DMS114 treated with DMSO at 0.1 percent for 48 hours (cell line): ENCODE measurements around the gene FSHB.
"Not testable (repeated sequence)": the region's sequence is repeated elsewhere in the genome, so short reads cannot be mapped to it uniquely, and the experiment has no call there.

Experiments
- DNase-seq: peaks from one replicate; lab custom pipeline; 2025; ENCODE audit not compliant: unreplicated experiment; lab: John Stamatoyannopoulos, UW

FSHB gene

GRCh38 chr11:30230714-30231113 is at the start of gene FSHB:
Gene FSHB, plus strand, starts transcription at chr11:30231014. Its CDS starts 889 bp downstream, at chr11:30231903.
- DNase-seq, result no peak

- DNase-seq, result no peak
Measured at GRCh38 chr11:30186748-30187147, 44.1 kb upstream of the FSHB start.

- DNase-seq, result no peak
Measured at GRCh38 chr11:30192620-30193019, 38.2 kb upstream of the FSHB start.

GRCh38 chr11:30196400-30197206 is 34.2 kb upstream of the FSHB start:
- DNase-seq, result peak; percentile 0

GRCh38 chr11:30197869-30198268 is 32.9 kb upstream of the FSHB start:
- no peak for DNase-seq

GRCh38 chr11:30202989-30203388 is 27.8 kb upstream of the FSHB start:
- not testable (repeated sequence) for DNase-seq

- DNase-seq, result no peak
Measured at GRCh38 chr11:30203850-30204249, 27.0 kb upstream of the FSHB start.

- no peak for DNase-seq
Measured at GRCh38 chr11:30206249-30206996, 24.4 kb upstream of the FSHB start.

- no peak for DNase-seq
Measured at GRCh38 chr11:30210357-30210756, 20.5 kb upstream of the FSHB start.

- no peak for DNase-seq
Measured at GRCh38 chr11:30216534-30216933, 14.3 kb upstream of the FSHB start.

GRCh38 chr11:30218278-30218677 is 12.5 kb upstream of the FSHB start:
- no peak for DNase-seq

GRCh38 chr11:30225642-30226041 is 5.2 kb upstream of the FSHB start:
- no peak for DNase-seq

GRCh38 chr11:30228323-30228884 is 2.4 kb upstream of the FSHB start:
- no peak for DNase-seq

GRCh38 chr11:30239025-30239424 is 8.2 kb downstream of the FSHB start:
- no peak for DNase-seq

- no peak for DNase-seq
Measured at GRCh38 chr11:30244265-30244664, 13.5 kb downstream of the FSHB start.

GRCh38 chr11:30245621-30246020 is 14.8 kb downstream of the FSHB start:
- DNase-seq, result no peak

GRCh38 chr11:30254307-30255298 is 23.8 kb downstream of the FSHB start:
- no peak for DNase-seq

GRCh38 chr11:30255637-30256036 is 24.8 kb downstream of the FSHB start:
- no peak for DNase-seq

GRCh38 chr11:30257058-30257457 is 26.2 kb downstream of the FSHB start:
- DNase-seq, result no peak

- no peak for DNase-seq
Measured at GRCh38 chr11:30258679-30259078, 27.9 kb downstream of the FSHB start.

GRCh38 chr11:30260813-30261212 is 30.0 kb downstream of the FSHB start:
- no peak for DNase-seq
